HepG2 (cell line): ENCODE data around the gene PLEKHH1. TPM values are rescaled to one million over a fixed set of nuclear protein-coding genes. Genes with fewer than 3 reads are reported as not detected.

Experiments
- ATAC-seq: fragments of 200-7000 bp; cut with Tn5 transposase; 3 replicates; pipeline ENCODE4 v1.9.1; 2020; ENCODE audit warnings: mild to moderate bottlenecking, moderate library complexity
- BruUV-seq: library from RNA; stranded (reverse); fragments of 400-500 nt; replicated peaks from 2 replicates; lab custom pipeline; 2021; lab: Mats Ljungman, UMichigan
- CTCF ChIA-PET: fragments of 300-600 bp; formaldehyde crosslinking; extraction: SDS; loops from one replicate; lab custom pipeline; 2021; ENCODE audit warnings: low total read pairs, inconsistent platforms, low intra/inter-chr PET ratio; lab: Yijun Ruan, JAX
- POLR2A ChIA-PET: fragments of 350-600 bp; sonication (Branson Sonifier 250); formaldehyde crosslinking; loops from one replicate; lab custom pipeline; 2020; ENCODE audit warnings: antibody characterized with exemption, inconsistent platforms; lab: Yijun Ruan, JAX
- DNase-seq: peaks from one replicate; pipeline ENCODE4 v3.0.0-alpha.2; 2015; ENCODE audit warnings: low spot score
- FAIRE-seq: peaks from 3 replicates; lab custom pipeline; 2011; peaks lifted over from hg19 to GRCh38; lab: Jason Lieb, UNC
- H2AFZ ChIP-seq: one replicate; pipeline ENCODE4 v1.6.1; 2011; ENCODE audit warnings: low read length, inconsistent platforms
- H3K27ac ChIP-seq: fragments of 300-600 bp; 3 replicates; pipeline ENCODE4 v1.8.0; 2011; ENCODE audit warnings: mixed run types, mild to moderate bottlenecking, mixed read lengths, low read length, inconsistent platforms; ENCODE audit not compliant: insufficient read depth; ENCODE audit errors: extremely low read length
- H3K27me3 ChIP-seq, 2 experiments: fragments of 200-600 bp in 1 of 2; 2 replicates in 1 of 2; 3 replicates in 1 of 2; pipeline versions ENCODE4 v1.6.0 to v1.8.0; 2011; ENCODE audit warnings: low read length in 2 of 2, mild to moderate bottlenecking in 2 of 2, moderate library complexity in 2 of 2, inconsistent platforms in 1 of 2; ENCODE audit not compliant: insufficient read depth in 2 of 2, control insufficient read depth in 1 of 2
- H3K36me3 ChIP-seq, 2 experiments: fragments of 200-600 bp in 1 of 2; replicated peaks in 1 of 2; 2 replicates in 1 of 2; 3 replicates in 1 of 2; pipeline versions ENCODE4 v1.5.1 to v1.8.0; 2011; ENCODE audit warnings: low read length in 2 of 2, inconsistent platforms in 1 of 2; ENCODE audit not compliant: insufficient read depth in 2 of 2, control insufficient read depth in 1 of 2
- H3K4me1 ChIP-seq: 2 replicates; pipeline ENCODE4 v1.5.1; 2012; ENCODE audit warnings: low read length, inconsistent platforms; ENCODE audit not compliant: insufficient read depth
- H3K4me2 ChIP-seq: 2 replicates; pipeline ENCODE4 v1.6.0; 2011; ENCODE audit warnings: low read depth, low read length, inconsistent platforms
- H3K4me3 ChIP-seq, 3 experiments: fragments of 200-600 bp in 1 of 3; sonication (generic), shearing (Covaris generic) in 1 of 3; replicated peaks in 1 of 3; 2 replicates each; pipeline ENCODE4 v1.5.1; 2011 to 2016; ENCODE audit warnings: low read length in 3 of 3, inconsistent platforms in 2 of 3, low read depth in 2 of 3, mild to moderate bottlenecking in 2 of 3, control low read depth in 1 of 3, mixed read lengths in 1 of 3; ENCODE audit not compliant: insufficient read depth in 1 of 3
- H3K79me2 ChIP-seq: one replicate; pipeline ENCODE4 v1.6.1; 2011; ENCODE audit warnings: low read length, inconsistent platforms; ENCODE audit not compliant: insufficient read depth
- H3K9ac ChIP-seq: 2 replicates; pipeline ENCODE4 v1.6.0; 2011; ENCODE audit warnings: mild to moderate bottlenecking, low read depth, low read length, inconsistent platforms; ENCODE audit not compliant: insufficient read depth
- H3K9me3 ChIP-seq: 2 replicates; pipeline ENCODE4 v1.5.1; 2012; ENCODE audit warnings: mild to moderate bottlenecking, low read length
- H4K20me1 ChIP-seq: 2 replicates; pipeline ENCODE4 v1.6.0; 2011; ENCODE audit warnings: inconsistent platforms, mild to moderate bottlenecking, low read length, moderate library complexity; ENCODE audit not compliant: insufficient read depth
- ARHGAP35 ChIP-seq: sonication (generic); formaldehyde crosslinking; IDR thresholded peaks from 2 replicates; pipeline ENCODE4 v1.9.0; 2022; ENCODE audit warnings: mild to moderate bottlenecking, inconsistent platforms, moderate library complexity, missing genetic modification reagents, borderline replicate concordance
- HOXA9 ChIP-seq: sonication (generic); formaldehyde crosslinking; IDR thresholded peaks from 2 replicates; pipeline ENCODE4 v1.8.1; 2022; ENCODE audit warnings: missing genetic modification reagents, mild to moderate bottlenecking, moderate library complexity, borderline replicate concordance
- NFKBIZ ChIP-seq: IDR thresholded peaks from 2 replicates; pipeline ENCODE4 v1.6.1; 2018; ENCODE audit warnings: missing genetic modification reagents, missing compliant biosample characterization
- POLR2A ChIP-seq, 2 experiments: IDR thresholded peaks; 2 replicates each; pipeline ENCODE4 v1.6.1; 2011; ENCODE audit warnings: low read depth in 2 of 2, low read length in 2 of 2, mild to moderate bottlenecking in 1 of 2, moderate library complexity in 1 of 2; ENCODE audit not compliant: insufficient read depth in 1 of 2
- TBX3 ChIP-seq: fragments of 450-650 bp; IDR thresholded peaks from 2 replicates; pipeline ENCODE4 v1.6.1; 2017; ENCODE audit warnings: antibody characterized with exemption, mild to moderate bottlenecking, inconsistent platforms, borderline replicate concordance
- THAP9 ChIP-seq: sonication (generic); formaldehyde crosslinking; IDR thresholded peaks from 2 replicates; pipeline ENCODE4; 2020; ENCODE audit warnings: missing genetic modification reagents, mild to moderate bottlenecking, borderline replicate concordance
- ZNF781 ChIP-seq: sonication (generic); formaldehyde crosslinking; IDR thresholded peaks from 2 replicates; pipeline ENCODE4 v1.5.1; 2020; ENCODE audit warnings: borderline replicate concordance, mild to moderate bottlenecking, missing genetic modification reagents; ENCODE audit errors: not compliant biosample characterization
- WGBS: methylation state at CpG from one replicate; pipeline ENCODE4 v1.1.6; 2017; ENCODE audit warnings: low lambda C conversion rate; 5-methylcytosine and 5-hydroxymethylcytosine counted together
- in situ Hi-C: cut with HindIII; loops from 2 replicates; pipeline ENCODE4 v1.10.0; 2017; ENCODE audit warnings: low pct_unique_long_range_greater_than_20kb; ENCODE audit not compliant: extremely low pct_ligation_motif_present
- intact Hi-C: fragments of 100-400 bp; cut with micrococcal nuclease; formaldehyde crosslinking; loops from one replicate; pipeline ENCODE4 v1.10.0; 2022; ENCODE audit not compliant: unreplicated experiment
- polyA plus RNA-seq, 8 experiments: library from polyadenylated mRNA; depleted of rRNA in 3 of 8; stranded (reverse) in 7 of 8; unstranded in 1 of 8; fragments of >200 nt; fragmentation: Illumina TruSeq in 4 of 8; extraction: Trizol in 4 of 8; gene quantifications; 2 replicates each; pipeline versions ENCODE4 v1.2.1 to v1.2.3, GENCODE V29; 2011 to 2016; ENCODE audit warnings: low read depth in 4 of 8, missing spikeins in 1 of 8, mixed read lengths in 1 of 8; ENCODE audit not compliant: insufficient read depth in 1 of 8
- total RNA-seq, 5 experiments: library from RNA; depleted of rRNA; stranded (reverse); fragments of >200 nt; fragmentation: Illumina TruSeq; extraction: Trizol; gene quantifications; 2 replicates each; pipeline ENCODE4 v1.2.3, GENCODE V29; 2016; ENCODE audit warnings: low read depth in 1 of 5
- TF ChIP-seq, protein P1 (sequence below): sonication (generic); formaldehyde crosslinking; IDR thresholded peaks from 2 replicates; pipeline ENCODE4 v1.8.0; 2022; ENCODE audit warnings: mild to moderate bottlenecking, missing genetic modification reagents, moderate library complexity
- TF ChIP-seq, protein P2 (sequence below): sonication (generic); formaldehyde crosslinking; IDR thresholded peaks from 2 replicates; pipeline ENCODE4 v1.5.1; 2020; ENCODE audit warnings: missing genetic modification reagents, mild to moderate bottlenecking, borderline replicate concordance
- TF ChIP-seq, protein P3 (sequence below): sonication (generic); formaldehyde crosslinking; IDR thresholded peaks from 2 replicates; pipeline ENCODE4 v1.4.0; 2020; ENCODE audit warnings: mild to moderate bottlenecking, missing genetic modification reagents

Gene PLEKHH1
- total and polyA plus RNA-seq, 2 of the 13 experiments (the other 11 are each of a cell fraction or from before 2014, with no cell fraction given): 8.6 to 15.8 TPM

DNA sequence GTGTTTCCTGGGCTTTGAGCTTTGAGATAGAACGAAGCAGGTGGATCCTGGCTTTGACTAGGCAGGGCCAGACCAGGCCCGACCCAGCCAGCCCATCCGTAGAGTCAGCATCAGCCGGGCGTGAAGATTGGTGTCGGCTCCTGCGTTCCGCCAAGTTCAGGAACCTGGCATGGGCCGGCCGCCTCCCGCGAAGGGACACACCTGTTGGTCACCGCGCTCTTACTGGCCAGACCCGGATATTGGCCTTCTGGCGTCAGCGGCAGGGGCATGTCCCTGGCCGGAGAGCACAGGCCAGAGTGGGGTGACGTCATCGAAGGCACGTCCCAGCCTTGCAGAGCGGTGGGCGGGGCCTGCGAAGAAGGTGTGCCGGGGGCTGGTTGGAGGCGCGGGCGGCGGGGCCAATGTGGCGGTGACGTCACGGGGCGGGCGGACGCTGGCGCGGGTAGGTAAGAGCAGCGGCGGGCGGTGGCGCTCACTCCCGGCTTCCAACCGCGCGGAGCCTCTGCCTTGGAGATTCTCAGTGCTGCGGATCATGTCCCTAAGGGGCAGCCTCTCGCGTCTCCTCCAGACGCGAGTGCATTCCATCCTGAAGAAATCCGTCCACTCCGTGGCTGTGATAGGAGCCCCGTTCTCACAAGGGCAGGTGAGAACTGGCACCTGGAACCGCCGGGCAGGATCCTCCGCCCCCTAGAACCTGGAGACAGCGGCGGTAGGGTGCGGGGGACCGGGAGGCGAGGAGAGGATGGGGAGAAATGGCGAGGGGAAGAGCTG is 86.5 kb downstream of the PLEKHH1 start, which contains the start of gene ARG2:
Gene ARG2 (plus strand): TSS at position 475 of the 771 bp plus-strand sequence. CDS start 58 bp downstream, at position 533.
- Histone ChIP-seq H3K27ac (peak within 1 kb of the TSS; percentile 61), H3K79me2 (no peaks in the 10 kb centered on the region), H3K4me1 (peaks cover 51% of the 10 kb centered on the region), H3K4me2 (peak within 1 kb of the TSS; percentile 86), H3K9ac (peak within 1 kb of the TSS; percentile 85), H3K27me3 (0 out of 5 replicates have a peak, but pooled peaks cover 0 to 5% of the 10 kb centered on the region in 2 experiments), H4K20me1 (no peaks in the 10 kb centered on the region), H3K9me3 (no peaks in the 10 kb centered on the region), H3K4me3 (peak within 1 kb of the TSS; percentile 81 to 95 (median 88)), H3K36me3 (no peaks in the 10 kb centered on the region; a peak in 1 of 5 replicates), H2AFZ (peak within 1 kb of the TSS; percentile 50)
- intact Hi-C loops (loop anchor here (2.0 kb wide), 1 partner anchor 85 kb away; no protein-coding TSS in a partner anchor), in situ Hi-C loops (loop anchor here (5.0 to 25.0 kb wide), 3 partner anchors 48 to 1193 kb away; partner anchors contain the start of gene RDH12)
- FAIRE-seq (peak; percentile 40), ATAC-seq (peak; percentile 94), DNase-seq (peak; percentile 95)
- 3% methylated on average over 15 of the region's 62 CpGs for WGBS
- BruUV-seq: no TSS peak
- ChIA-PET POLR2A (interaction anchor here (0.6 to 1.8 kb wide), 8 partner anchors 15 to 85 kb away, joined by 3 to 11 read pairs (median 5); partner anchors contain the start of genes PIGH and RDH11), CTCF (interaction anchor here (1.1 to 2.8 kb wide), 4 partner anchors 35 to 85 kb away, joined by 3 to 38 read pairs (median 11); partner anchors contain the start of gene RDH12)
- TF ChIP-seq NFKBIZ (CRISPR knock-in tag) (0 out of 2 replicates have a peak, but pooled peaks have one; percentile 13), HOXA9 (CRISPR knock-in tag) (no peak), TBX3 (no peak; the same call in 1 of the 2 replicates), ZNF781 (CRISPR knock-in tag) (no peak), ARHGAP35 (CRISPR knock-in tag) (peak; percentile 33; the same call in 1 of the 2 replicates), THAP9 (CRISPR knock-in tag) (no peak), POLR2A (IDR thresholded peaks at IDR 0.05; ENCODE audit: insufficient read depth in 1 of 2, low read depth in 2 of 2, low read length in 2 of 2) (peak; percentile 86 to 89)
- TF ChIP-seq, protein P1, sequence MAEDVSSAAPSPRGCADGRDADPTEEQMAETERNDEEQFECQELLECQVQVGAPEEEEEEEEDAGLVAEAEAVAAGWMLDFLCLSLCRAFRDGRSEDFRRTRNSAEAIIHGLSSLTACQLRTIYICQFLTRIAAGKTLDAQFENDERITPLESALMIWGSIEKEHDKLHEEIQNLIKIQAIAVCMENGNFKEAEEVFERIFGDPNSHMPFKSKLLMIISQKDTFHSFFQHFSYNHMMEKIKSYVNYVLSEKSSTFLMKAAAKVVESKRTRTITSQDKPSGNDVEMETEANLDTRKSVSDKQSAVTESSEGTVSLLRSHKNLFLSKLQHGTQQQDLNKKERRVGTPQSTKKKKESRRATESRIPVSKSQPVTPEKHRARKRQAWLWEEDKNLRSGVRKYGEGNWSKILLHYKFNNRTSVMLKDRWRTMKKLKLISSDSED (CRISPR knock-in tag): no peak
- TF ChIP-seq, protein P2, sequence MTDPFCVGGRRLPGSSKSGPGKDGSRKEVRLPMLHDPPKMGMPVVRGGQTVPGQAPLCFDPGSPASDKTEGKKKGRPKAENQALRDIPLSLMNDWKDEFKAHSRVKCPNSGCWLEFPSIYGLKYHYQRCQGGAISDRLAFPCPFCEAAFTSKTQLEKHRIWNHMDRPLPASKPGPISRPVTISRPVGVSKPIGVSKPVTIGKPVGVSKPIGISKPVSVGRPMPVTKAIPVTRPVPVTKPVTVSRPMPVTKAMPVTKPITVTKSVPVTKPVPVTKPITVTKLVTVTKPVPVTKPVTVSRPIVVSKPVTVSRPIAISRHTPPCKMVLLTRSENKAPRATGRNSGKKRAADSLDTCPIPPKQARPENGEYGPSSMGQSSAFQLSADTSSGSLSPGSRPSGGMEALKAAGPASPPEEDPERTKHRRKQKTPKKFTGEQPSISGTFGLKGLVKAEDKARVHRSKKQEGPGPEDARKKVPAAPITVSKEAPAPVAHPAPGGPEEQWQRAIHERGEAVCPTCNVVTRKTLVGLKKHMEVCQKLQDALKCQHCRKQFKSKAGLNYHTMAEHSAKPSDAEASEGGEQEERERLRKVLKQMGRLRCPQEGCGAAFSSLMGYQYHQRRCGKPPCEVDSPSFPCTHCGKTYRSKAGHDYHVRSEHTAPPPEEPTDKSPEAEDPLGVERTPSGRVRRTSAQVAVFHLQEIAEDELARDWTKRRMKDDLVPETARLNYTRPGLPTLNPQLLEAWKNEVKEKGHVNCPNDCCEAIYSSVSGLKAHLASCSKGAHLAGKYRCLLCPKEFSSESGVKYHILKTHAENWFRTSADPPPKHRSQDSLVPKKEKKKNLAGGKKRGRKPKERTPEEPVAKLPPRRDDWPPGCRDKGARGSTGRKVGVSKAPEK: no peak
- TF ChIP-seq, protein P3, sequence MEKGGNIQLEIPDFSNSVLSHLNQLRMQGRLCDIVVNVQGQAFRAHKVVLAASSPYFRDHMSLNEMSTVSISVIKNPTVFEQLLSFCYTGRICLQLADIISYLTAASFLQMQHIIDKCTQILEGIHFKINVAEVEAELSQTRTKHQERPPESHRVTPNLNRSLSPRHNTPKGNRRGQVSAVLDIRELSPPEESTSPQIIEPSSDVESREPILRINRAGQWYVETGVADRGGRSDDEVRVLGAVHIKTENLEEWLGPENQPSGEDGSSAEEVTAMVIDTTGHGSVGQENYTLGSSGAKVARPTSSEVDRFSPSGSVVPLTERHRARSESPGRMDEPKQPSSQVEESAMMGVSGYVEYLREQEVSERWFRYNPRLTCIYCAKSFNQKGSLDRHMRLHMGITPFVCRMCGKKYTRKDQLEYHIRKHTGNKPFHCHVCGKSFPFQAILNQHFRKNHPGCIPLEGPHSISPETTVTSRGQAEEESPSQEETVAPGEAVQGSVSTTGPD (CRISPR knock-in tag): no peak
